ENCODE results near the gene S100A5.

DNA sequence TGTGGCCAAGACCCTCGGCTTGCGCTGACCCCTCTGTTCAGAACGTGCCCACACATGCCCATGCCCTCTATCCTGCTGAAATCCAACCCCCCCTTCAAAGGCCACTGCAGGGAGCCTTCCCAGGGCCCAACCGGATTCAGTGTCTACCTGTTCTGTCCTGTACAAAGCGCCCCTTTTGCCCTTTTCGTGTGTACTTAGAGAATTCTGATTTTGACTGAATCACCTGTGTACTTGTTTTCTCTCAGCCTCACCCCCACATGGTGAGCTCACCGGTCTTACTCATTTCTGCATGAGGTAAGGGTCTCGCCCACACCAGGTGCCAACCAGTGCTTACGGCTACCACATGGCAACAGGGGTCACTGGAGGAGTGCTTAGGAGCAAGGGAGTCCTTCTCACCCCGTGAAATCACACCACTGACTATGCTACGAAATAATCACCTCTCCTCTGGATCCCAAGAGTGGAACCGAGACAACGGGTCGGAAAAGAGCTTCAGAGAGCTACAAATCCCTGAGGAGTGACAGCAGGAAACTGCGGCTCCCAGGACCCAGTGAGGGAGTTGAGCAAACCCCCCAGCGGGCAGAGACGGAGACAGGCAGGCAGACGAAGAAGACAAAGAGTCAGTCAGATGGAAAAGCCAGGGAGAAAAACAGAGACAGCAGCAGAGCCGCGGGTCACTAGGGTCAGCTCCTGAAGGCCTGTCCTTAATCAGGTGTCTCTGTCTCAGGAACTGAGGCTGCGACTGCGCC is 27.1 kb upstream of the S100A5 start:
- TF ChIP-seq, protein P1, sequence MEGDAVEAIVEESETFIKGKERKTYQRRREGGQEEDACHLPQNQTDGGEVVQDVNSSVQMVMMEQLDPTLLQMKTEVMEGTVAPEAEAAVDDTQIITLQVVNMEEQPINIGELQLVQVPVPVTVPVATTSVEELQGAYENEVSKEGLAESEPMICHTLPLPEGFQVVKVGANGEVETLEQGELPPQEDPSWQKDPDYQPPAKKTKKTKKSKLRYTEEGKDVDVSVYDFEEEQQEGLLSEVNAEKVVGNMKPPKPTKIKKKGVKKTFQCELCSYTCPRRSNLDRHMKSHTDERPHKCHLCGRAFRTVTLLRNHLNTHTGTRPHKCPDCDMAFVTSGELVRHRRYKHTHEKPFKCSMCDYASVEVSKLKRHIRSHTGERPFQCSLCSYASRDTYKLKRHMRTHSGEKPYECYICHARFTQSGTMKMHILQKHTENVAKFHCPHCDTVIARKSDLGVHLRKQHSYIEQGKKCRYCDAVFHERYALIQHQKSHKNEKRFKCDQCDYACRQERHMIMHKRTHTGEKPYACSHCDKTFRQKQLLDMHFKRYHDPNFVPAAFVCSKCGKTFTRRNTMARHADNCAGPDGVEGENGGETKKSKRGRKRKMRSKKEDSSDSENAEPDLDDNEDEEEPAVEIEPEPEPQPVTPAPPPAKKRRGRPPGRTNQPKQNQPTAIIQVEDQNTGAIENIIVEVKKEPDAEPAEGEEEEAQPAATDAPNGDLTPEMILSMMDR (IDR thresholded peaks at IDR 0.05) = no peak
- TF ChIP-seq ZFX (IDR thresholded peaks at IDR 0.05; ENCODE audit: borderline replicate concordance) = no peak
